Adrenal gland (tissue), 12 donors: ENCODE measurements around the gene NME7. TPM values are rescaled to one million over a fixed set of nuclear protein-coding genes. Genes with fewer than 3 reads are reported as not detected.

Experiments
- DNase-seq, 7 donors: peaks; one replicate each; pipeline ENCODE4 v3.0.0-alpha.2; 2019 to 2020
- H3K27ac ChIP-seq, 5 donors: fragments of 200-600 bp; sonication (generic) in 4 of 5; 1 replicate in 3 of 5; 2 replicates in 2 of 5; pipeline versions ENCODE4 v1.5.1 to v1.8.0; 2016 to 2020; ENCODE audit warnings: mild to moderate bottlenecking in 1 of 5
- H3K27me3 ChIP-seq: fragments of 200-600 bp; 2 replicates; pipeline ENCODE4 v1.8.0; 2021
- H3K36me3 ChIP-seq, 2 donors: fragments of 200-600 bp; replicated peaks in 1 of 2; 1 replicate in 1 of 2; 2 replicates in 1 of 2; pipeline versions ENCODE4 v1.5.1 to v1.8.0; 2018 to 2022
- H3K4me1 ChIP-seq, 2 donors: fragments of 200-600 bp; replicated peaks in 1 of 2; 1 replicate in 1 of 2; 2 replicates in 1 of 2; pipeline versions ENCODE4 v1.5.1 to v1.8.0; 2018 to 2021
- H3K4me3 ChIP-seq, 4 donors: fragments of 200-600 bp; sonication (generic) in 3 of 4; one replicate each; pipeline ENCODE4 v1.5.1; 2016 to 2018
- H3K9me3 ChIP-seq, 3 donors: fragments of 200-600 bp; sonication (generic) in 1 of 3; replicated peaks in 1 of 3; 1 replicate in 2 of 3; 2 replicates in 1 of 3; pipeline versions ENCODE4 v1.5.1 to v1.8.0; 2016 to 2021
- CTCF ChIP-seq, 6 experiments: fragments of 450-650 bp in 4 of 6; fragments of 200-600 bp in 2 of 6; sonication (generic) in 1 of 6; IDR thresholded peaks; 1 replicate in 5 of 6; 2 replicates in 1 of 6; pipeline versions ENCODE4 v1.5.1 to v1.8.0; 2016 to 2021; ENCODE audit warnings: antibody characterized with exemption in 6 of 6, mild to moderate bottlenecking in 2 of 6, moderate library complexity in 1 of 6
- POLR2A ChIP-seq, 2 donors: fragments of 450-650 bp; IDR thresholded peaks; one replicate each; pipeline ENCODE4 v1.6.1; 2017; ENCODE audit warnings: antibody characterized with exemption in 2 of 2, mild to moderate bottlenecking in 2 of 2, moderate library complexity in 1 of 2
- WGBS, 4 donors: extraction: QIAGEN DNeasy Blood & Tissue Kit in 2 of 4; methylation state at CpG; one replicate each; pipeline versions ENCODE4 v1.1.5 to v1.1.7; 2013 to 2017; 5-methylcytosine and 5-hydroxymethylcytosine counted together
- intact Hi-C, 2 donors: fragments of 100-400 bp; cut with DNase I; formaldehyde crosslinking; loops; one replicate each; pipeline versions ENCODE4 v1.14.1 to v1.15.0; 2022 to 2023
- polyA plus RNA-seq, 3 donors: library from polyadenylated mRNA; stranded (reverse); fragments of 200-250 nt in 2 of 3; fragments of 350-450 nt in 1 of 3; fragmentation: Illumina TruSeq in 1 of 3; extraction: RNeasy Lipid Tissue Mini Kit (QIAGEN cat#74804) in 1 of 3; gene quantifications; one replicate each; pipeline ENCODE4 v1.2.3, GENCODE V29; 2013 to 2014
- total RNA-seq, 9 donors: library from RNA; depleted of rRNA in 4 of 9; stranded (reverse); fragments of >200 nt in 4 of 9; fragments of 120-200 nt in 1 of 9; fragmentation: NEBNext Ultra II Directional in 1 of 9; extraction: Animal tissue kit (Norgen Biotek cat#: 25700) in 1 of 9; gene quantifications; one replicate each; pipeline versions ENCODE4 v1.1.0 to v1.2.4, GENCODE V29; 2013 to 2023
- donor health status: healthy with polysubstance abuse.
- donor health status: Bipolar disorder and iron deficiency.
- donor health status: DM: yes; HTN: yes; CAD: no.
- donor health status: DM: no; HTN: no; CAD: no.
- donor health status: DM: no; HTN: no; CAD: no.
- donor health status: DM: yes; HTN: yes; CAD: no.

Gene NME7
- total and polyA plus RNA-seq, 12 donors = 3.3 to 41.4 (median 15.6) TPM

GRCh38 chr1:169326261-169326955, 41.2 kb downstream of the NME7 start:
- H3K9me3 ChIP-seq = no peaks in the 10 kb centered on the region
- 63 to 78% (median 70%) methylated on average over 3 of the region's 3 CpGs for WGBS, 4 donors
- H3K4me1 ChIP-seq = peaks cover 0 to 7% of the 10 kb centered on the region in 2 donors

GRCh38 chr1:169325117-169325516, 42.5 kb downstream of the NME7 start:
- Histone ChIP-seq H3K4me3 (no peak overlapping the region), H3K27me3 (no peaks in the 10 kb centered on the region), H3K27ac (no peak overlapping the region), H3K36me3 (no peaks in the 10 kb centered on the region), H3K4me1 (peaks cover 0 to 7% of the 10 kb centered on the region in 2 donors), H3K9me3 (no peaks in the 10 kb centered on the region)
- TF ChIP-seq POLR2A (IDR thresholded peaks at IDR 0.05) (no peak), CTCF (IDR thresholded peaks at IDR 0.05) (no peak)
- intact Hi-C loops = no loop called here
- 91 to 98% (median 94%) methylated on average over 1 of the region's 1 CpG for WGBS, 4 donors
- no peak for DNase-seq

More at GRCh38 chr1:169326261-169326955, 41.2 kb downstream of the NME7 start:
- no peak for DNase-seq
- Histone ChIP-seq H3K27ac (no peak overlapping the region), H3K4me3 (no peak overlapping the region), H3K36me3 (no peaks in the 10 kb centered on the region), H3K27me3 (no peaks in the 10 kb centered on the region)
- intact Hi-C loops = no loop called here
- TF ChIP-seq POLR2A (IDR thresholded peaks at IDR 0.05) = no peak
- no peak for TF ChIP-seq CTCF (IDR thresholded peaks at IDR 0.05)

GRCh38 chr1:169322138-169322537, 45.5 kb downstream of the NME7 start:
- Histone ChIP-seq H3K27me3 (no peaks in the 10 kb centered on the region), H3K4me3 (no peak overlapping the region), H3K27ac (no peak overlapping the region), H3K9me3 (no peaks in the 10 kb centered on the region), H3K4me1 (peaks cover 0 to 7% of the 10 kb centered on the region in 2 donors), H3K36me3 (no peaks in the 10 kb centered on the region)
- no peak for TF ChIP-seq CTCF (IDR thresholded peaks at IDR 0.05)
- TF ChIP-seq POLR2A (IDR thresholded peaks at IDR 0.05) = no peak
- intact Hi-C loops = no loop called here
- DNase-seq = no peak
- 96 to 98% (median 97%) methylated on average over 3 of the region's 3 CpGs for WGBS, 4 donors

GRCh38 chr1:169321539-169321938, 46.1 kb downstream of the NME7 start:
- Histone ChIP-seq H3K4me1 (peaks cover 0 to 2% of the 10 kb centered on the region in 2 donors), H3K4me3 (no peak overlapping the region), H3K27ac (no peak overlapping the region), H3K9me3 (peaks cover 0 to 4% (median 0%) of the 10 kb centered on the region in 3 donors), H3K27me3 (no peaks in the 10 kb centered on the region), H3K36me3 (no peaks in the 10 kb centered on the region)
- WGBS, 4 donors = 68 to 90% (median 74%) methylated on average over 1 of the region's 1 CpG
- intact Hi-C loops = no loop called here
- no peak for DNase-seq
- TF ChIP-seq POLR2A (IDR thresholded peaks at IDR 0.05) = no peak
- no peak for TF ChIP-seq CTCF (IDR thresholded peaks at IDR 0.05)
